B cell (primary cell): ENCODE results near the gene GTF2IRD1.

ENCODE experiments used
- EZH2 ChIP-seq: IDR thresholded peaks from 2 replicates; pipeline ENCODE4 v1.6.1; 2012; ENCODE audit warnings: borderline replicate concordance, low read depth, mild to moderate bottlenecking, moderate library complexity, low read length; ENCODE audit not compliant: insufficient read depth, poor library complexity, severe bottlenecking
- TF ChIP-seq, protein P1 (sequence below): fragments of 200-600 bp; IDR thresholded peaks from one replicate; pipeline ENCODE4 v1.8.0; 2022; ENCODE audit warnings: antibody characterized with exemption, mild to moderate bottlenecking

DNA sequence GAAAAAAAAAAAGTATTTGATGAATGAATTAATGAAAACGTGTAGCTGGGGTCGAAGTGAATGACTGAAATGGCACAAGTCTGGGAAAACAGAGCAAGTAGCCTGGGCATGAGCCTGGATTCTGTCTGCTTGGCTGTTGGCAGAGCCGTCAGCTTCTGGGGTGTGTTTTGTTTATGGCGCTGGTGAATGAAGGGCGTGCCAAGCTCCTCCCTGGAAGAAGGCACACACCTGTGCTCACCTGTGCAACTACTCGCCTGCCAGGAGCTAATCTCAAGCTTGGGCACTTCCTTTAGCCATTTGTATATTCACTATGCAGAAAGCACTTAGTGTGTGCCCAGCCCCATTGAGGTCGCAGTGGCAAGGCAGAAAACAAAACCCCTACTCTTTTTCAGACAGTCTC, 74.1 kb downstream of the GTF2IRD1 start:
- TF ChIP-seq, protein P1, sequence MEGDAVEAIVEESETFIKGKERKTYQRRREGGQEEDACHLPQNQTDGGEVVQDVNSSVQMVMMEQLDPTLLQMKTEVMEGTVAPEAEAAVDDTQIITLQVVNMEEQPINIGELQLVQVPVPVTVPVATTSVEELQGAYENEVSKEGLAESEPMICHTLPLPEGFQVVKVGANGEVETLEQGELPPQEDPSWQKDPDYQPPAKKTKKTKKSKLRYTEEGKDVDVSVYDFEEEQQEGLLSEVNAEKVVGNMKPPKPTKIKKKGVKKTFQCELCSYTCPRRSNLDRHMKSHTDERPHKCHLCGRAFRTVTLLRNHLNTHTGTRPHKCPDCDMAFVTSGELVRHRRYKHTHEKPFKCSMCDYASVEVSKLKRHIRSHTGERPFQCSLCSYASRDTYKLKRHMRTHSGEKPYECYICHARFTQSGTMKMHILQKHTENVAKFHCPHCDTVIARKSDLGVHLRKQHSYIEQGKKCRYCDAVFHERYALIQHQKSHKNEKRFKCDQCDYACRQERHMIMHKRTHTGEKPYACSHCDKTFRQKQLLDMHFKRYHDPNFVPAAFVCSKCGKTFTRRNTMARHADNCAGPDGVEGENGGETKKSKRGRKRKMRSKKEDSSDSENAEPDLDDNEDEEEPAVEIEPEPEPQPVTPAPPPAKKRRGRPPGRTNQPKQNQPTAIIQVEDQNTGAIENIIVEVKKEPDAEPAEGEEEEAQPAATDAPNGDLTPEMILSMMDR = no peak
- TF ChIP-seq EZH2 = no peak
